ENCODE measurements around the gene FOSL1. TPM values are rescaled to one million over a fixed set of nuclear protein-coding genes. Genes with fewer than 3 reads are reported as not detected.

The FOSL1 gene
- total and polyA plus RNA-seq, 2 donors (not counting 1 experiment from before 2014, with no cell fraction given) = 2.3 TPM; not detected in 1

GRCh38 chr11:65934014-65934413 lies 33.8 kb upstream of the FOSL1 start:
- H3K4me3 Mint-ChIP-seq = no peak overlapping the region
- Histone ChIP-seq H2AFZ (ENCODE audit: insufficient read depth, low read depth, low read length, poor library complexity, severe bottlenecking) (no peak overlapping the region), H4K20me1 (ENCODE audit: control insufficient read depth, insufficient read depth, low read length, poor library complexity, severe bottlenecking) (no peaks in the 10 kb centered on the region), H3K36me3 (replicated peaks in 1 of 2; ENCODE audit: control extremely low read depth in 1 of 2, control insufficient read depth in 1 of 2, extremely low read depth in 1 of 2, insufficient read depth in 2 of 2, low read length in 1 of 2) (no peaks in the 10 kb centered on the region), H3K4me1 (ENCODE audit: control insufficient read depth in 2 of 2, insufficient read depth in 2 of 2, low read length in 2 of 2) (peaks cover under 1 to 1% of the 10 kb centered on the region in 2 donors), H3K4me2 (replicated peaks; ENCODE audit: low read depth, low read length, poor library complexity, severe bottlenecking) (no peak overlapping the region), H3K9ac (ENCODE audit: low read length) (no peak overlapping the region), H3K27me3 (replicated peaks in 1 of 4; ENCODE audit: control extremely low read depth in 1 of 4, control insufficient read depth in 3 of 4, insufficient read depth in 4 of 4, low read length in 3 of 4) (peaks cover 0 to 3% (median 0%) of the 10 kb centered on the region in 4 experiments), H3K79me2 (ENCODE audit: control insufficient read depth, insufficient read depth, low read length) (no peaks in the 10 kb centered on the region), H3K4me3 (ENCODE audit: control extremely low read depth in 1 of 5, extremely low read depth in 1 of 5, insufficient read depth in 1 of 5, low read depth in 2 of 5, low read length in 4 of 5) (no peak overlapping the region), H3K9me3 (ENCODE audit: control extremely low read depth in 1 of 3, control insufficient read depth in 2 of 3, insufficient read depth in 1 of 3, low read length in 2 of 3) (no peaks in the 10 kb centered on the region), H3K27ac (ENCODE audit: low read length in 2 of 2) (no peak overlapping the region)
- TF ChIP-seq CTCF (IDR thresholded peaks at IDR 0.05) (no peak), EZH2 (IDR thresholded peaks at IDR 0.05; ENCODE audit: borderline replicate concordance, insufficient read depth, low read depth, low read length, poor library complexity, severe bottlenecking) (no peak)
- WGBS (ENCODE audit: insufficient coverage) = no CpG with 5 or more reads among the region's 4 CpGs
- ATAC-seq (ENCODE audit: low read depth) = no peak
- H3K27me3 Mint-ChIP-seq = no peaks in the 10 kb centered on the region
- POLR2A ChIA-PET = no interaction called here
- CTCF ChIA-PET = interaction anchor here (0.7 to 2.3 kb wide), 2 partner anchors 23 to 50 kb away, joined by 3 to 10 read pairs; no protein-coding TSS in a partner anchor
- no peak for DNase-seq
- H3K9me3 Mint-ChIP-seq (ENCODE audit: insufficient read depth) = no peaks in the 10 kb centered on the region
- no peak overlapping the region for H3K27ac Mint-ChIP-seq
- peaks cover 4% of the 10 kb centered on the region for H3K4me1 Mint-ChIP-seq
- intact Hi-C loops (cut with micrococcal nuclease) = no loop called here

GRCh38 chr11:65932558-65932919 lies 32.4 kb upstream of the FOSL1 start:
- no peaks in the 10 kb centered on the region for H4K20me1 ChIP-seq (ENCODE audit: control insufficient read depth, insufficient read depth, low read length, poor library complexity, severe bottlenecking)
- Mint-ChIP-seq H3K4me3 (no peak overlapping the region), H3K27ac (no peak overlapping the region), H3K27me3 (no peaks in the 10 kb centered on the region), H3K4me1 (peaks cover 14% of the 10 kb centered on the region), H3K9me3 (ENCODE audit: insufficient read depth) (no peaks in the 10 kb centered on the region)
- H3K9ac ChIP-seq (ENCODE audit: low read length) = no peak overlapping the region
- peaks cover 0 to 2% (median 0%) of the 10 kb centered on the region in 4 experiments for H3K27me3 ChIP-seq (replicated peaks in 1 of 4; ENCODE audit: control extremely low read depth in 1 of 4, control insufficient read depth in 3 of 4, insufficient read depth in 4 of 4, low read length in 3 of 4)
- no peak for ATAC-seq (ENCODE audit: low read depth)
- no peak overlapping the region for H3K27ac ChIP-seq (ENCODE audit: low read length in 2 of 2)
- CTCF ChIA-PET = interaction anchor here (0.8 to 1.5 kb wide), 2 partner anchors 42 to 48 kb away, joined by 3 to 6 read pairs; partner anchors contain the start of gene CCDC85B
- WGBS (ENCODE audit: insufficient coverage) = 71% methylated on average over 5 of the region's 9 CpGs
- no peak overlapping the region for H2AFZ ChIP-seq (ENCODE audit: insufficient read depth, low read depth, low read length, poor library complexity, severe bottlenecking)
- no peak for DNase-seq
- POLR2A ChIA-PET = no interaction called here
- H3K4me3 ChIP-seq (ENCODE audit: control extremely low read depth in 1 of 5, extremely low read depth in 1 of 5, insufficient read depth in 1 of 5, low read depth in 2 of 5, low read length in 4 of 5) = no peak overlapping the region
- intact Hi-C loops (cut with micrococcal nuclease) = no loop called here
- H3K4me1 ChIP-seq (ENCODE audit: control insufficient read depth in 2 of 2, insufficient read depth in 2 of 2, low read length in 2 of 2) = peaks cover 15 to 16% of the 10 kb centered on the region in 2 donors
- no peak for TF ChIP-seq CTCF (IDR thresholded peaks at IDR 0.05)
- TF ChIP-seq EZH2 (IDR thresholded peaks at IDR 0.05; ENCODE audit: borderline replicate concordance, insufficient read depth, low read depth, low read length, poor library complexity, severe bottlenecking) = no peak
- H3K9me3 ChIP-seq (ENCODE audit: control extremely low read depth in 1 of 3, control insufficient read depth in 2 of 3, insufficient read depth in 1 of 3, low read length in 2 of 3) = no peaks in the 10 kb centered on the region
- no peak overlapping the region for H3K4me2 ChIP-seq (replicated peaks; ENCODE audit: low read depth, low read length, poor library complexity, severe bottlenecking)
- no peaks in the 10 kb centered on the region for H3K36me3 ChIP-seq (replicated peaks in 1 of 2; ENCODE audit: control extremely low read depth in 1 of 2, control insufficient read depth in 1 of 2, extremely low read depth in 1 of 2, insufficient read depth in 2 of 2, low read length in 1 of 2)
- no peaks in the 10 kb centered on the region for H3K79me2 ChIP-seq (ENCODE audit: control insufficient read depth, insufficient read depth, low read length)
